Endothelial cell of umbilical vein (primary cell): ENCODE measurements around the gene MIX23.

Experiments used
- EZH2 ChIP-seq: IDR thresholded peaks from 2 replicates; pipeline ENCODE4 v1.6.1; 2012; ENCODE audit warnings: borderline replicate concordance, low read depth, mild to moderate bottlenecking, moderate library complexity, low read length, inconsistent platforms; ENCODE audit not compliant: severe bottlenecking
- FOS ChIP-seq: IDR thresholded peaks from 2 replicates; pipeline ENCODE4 v1.6.1; 2011; ENCODE audit warnings: mild to moderate bottlenecking, low read length, moderate library complexity, borderline replicate concordance; ENCODE audit not compliant: insufficient read depth
- GATA2 ChIP-seq: IDR thresholded peaks from 2 replicates; pipeline ENCODE4 v1.7.0; 2011; ENCODE audit warnings: low read depth, mild to moderate bottlenecking, moderate library complexity, mixed read lengths, low read length; ENCODE audit not compliant: insufficient read length, insufficient read depth
- JUN ChIP-seq: IDR thresholded peaks from 2 replicates; pipeline ENCODE4 v1.6.1; 2011; ENCODE audit warnings: borderline replicate concordance, low read depth; ENCODE audit not compliant: insufficient read length, insufficient read depth
- MYC ChIP-seq: IDR thresholded peaks from one replicate; pipeline ENCODE4 v1.6.1; 2011; ENCODE audit warnings: mild to moderate bottlenecking, low read depth, low read length
- POLR2A ChIP-seq: IDR thresholded peaks from 2 replicates; pipeline ENCODE4 v1.6.1; 2012; ENCODE audit warnings: low read depth, mild to moderate bottlenecking, control low read depth, low read length
- POLR2AphosphoS5 ChIP-seq: IDR thresholded peaks from 2 replicates; pipeline ENCODE4 v1.6.1; 2012; ENCODE audit warnings: low read depth, mild to moderate bottlenecking, control low read depth, low read length, moderate library complexity; ENCODE audit not compliant: insufficient read depth
- TF ChIP-seq, protein P1 (sequence below): IDR thresholded peaks from 2 replicates; pipeline ENCODE4 v1.6.1; 2011; ENCODE audit not compliant: insufficient read depth, insufficient read length
- TF ChIP-seq, protein P2 (sequence below), 2 donors: IDR thresholded peaks; 1 replicate in 1 of 2; 2 replicates in 1 of 2; pipeline ENCODE4 v1.5.1; 2011; ENCODE audit warnings: low read length in 2 of 2, mild to moderate bottlenecking in 2 of 2, moderate library complexity in 2 of 2, control low read depth in 1 of 2, inconsistent platforms in 1 of 2, low read depth in 1 of 2; ENCODE audit not compliant: insufficient read depth in 1 of 2; ENCODE audit errors: extremely low read depth in 1 of 2

DNA sequence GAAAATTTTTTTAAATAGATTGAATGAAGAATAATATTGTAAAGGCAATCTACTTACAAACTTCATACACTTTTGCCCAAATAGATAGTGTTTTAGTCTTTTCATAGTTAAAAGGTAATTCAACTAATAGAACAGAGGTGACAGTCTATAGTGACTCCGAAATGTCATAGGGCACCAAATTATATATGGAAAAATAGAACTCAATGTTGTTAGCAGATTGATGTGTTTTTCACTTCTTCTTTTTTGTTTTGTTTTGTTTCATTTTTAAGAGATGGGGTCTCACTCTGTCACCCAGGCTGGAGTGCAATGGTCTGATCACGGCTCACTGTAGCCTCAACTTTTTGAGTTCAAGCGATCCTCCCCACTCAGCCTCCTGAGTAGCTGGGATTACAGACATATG, 57.3 kb downstream of the MIX23 start:
- TF ChIP-seq, protein P1, sequence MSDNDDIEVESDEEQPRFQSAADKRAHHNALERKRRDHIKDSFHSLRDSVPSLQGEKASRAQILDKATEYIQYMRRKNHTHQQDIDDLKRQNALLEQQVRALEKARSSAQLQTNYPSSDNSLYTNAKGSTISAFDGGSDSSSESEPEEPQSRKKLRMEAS: no peak
- TF ChIP-seq MYC: no peak
- TF ChIP-seq, protein P2, sequence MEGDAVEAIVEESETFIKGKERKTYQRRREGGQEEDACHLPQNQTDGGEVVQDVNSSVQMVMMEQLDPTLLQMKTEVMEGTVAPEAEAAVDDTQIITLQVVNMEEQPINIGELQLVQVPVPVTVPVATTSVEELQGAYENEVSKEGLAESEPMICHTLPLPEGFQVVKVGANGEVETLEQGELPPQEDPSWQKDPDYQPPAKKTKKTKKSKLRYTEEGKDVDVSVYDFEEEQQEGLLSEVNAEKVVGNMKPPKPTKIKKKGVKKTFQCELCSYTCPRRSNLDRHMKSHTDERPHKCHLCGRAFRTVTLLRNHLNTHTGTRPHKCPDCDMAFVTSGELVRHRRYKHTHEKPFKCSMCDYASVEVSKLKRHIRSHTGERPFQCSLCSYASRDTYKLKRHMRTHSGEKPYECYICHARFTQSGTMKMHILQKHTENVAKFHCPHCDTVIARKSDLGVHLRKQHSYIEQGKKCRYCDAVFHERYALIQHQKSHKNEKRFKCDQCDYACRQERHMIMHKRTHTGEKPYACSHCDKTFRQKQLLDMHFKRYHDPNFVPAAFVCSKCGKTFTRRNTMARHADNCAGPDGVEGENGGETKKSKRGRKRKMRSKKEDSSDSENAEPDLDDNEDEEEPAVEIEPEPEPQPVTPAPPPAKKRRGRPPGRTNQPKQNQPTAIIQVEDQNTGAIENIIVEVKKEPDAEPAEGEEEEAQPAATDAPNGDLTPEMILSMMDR (IDR thresholded peaks at IDR 0.05; ENCODE audit: extremely low read depth in 1 of 2, insufficient read depth in 1 of 2, low read depth in 1 of 2, low read length in 2 of 2): no peak
- no peak for TF ChIP-seq POLR2A
- TF ChIP-seq POLR2AphosphoS5: no peak
- no peak for TF ChIP-seq EZH2
- TF ChIP-seq FOS: no peak
- TF ChIP-seq JUN: no peak
- no peak for TF ChIP-seq GATA2
